Measurements from ENCODE around the gene NAA11. TPM values are rescaled to one million over a fixed set of nuclear protein-coding genes. Genes with fewer than 3 reads are reported as not detected.
"Not testable (repeated sequence)": the region's sequence is repeated elsewhere in the genome, so short reads cannot be mapped to it uniquely, and the experiment has no call there.

NAA11 gene
- total and polyA plus RNA-seq, 7 experiments from 2014 or later, result not detected

DNA sequence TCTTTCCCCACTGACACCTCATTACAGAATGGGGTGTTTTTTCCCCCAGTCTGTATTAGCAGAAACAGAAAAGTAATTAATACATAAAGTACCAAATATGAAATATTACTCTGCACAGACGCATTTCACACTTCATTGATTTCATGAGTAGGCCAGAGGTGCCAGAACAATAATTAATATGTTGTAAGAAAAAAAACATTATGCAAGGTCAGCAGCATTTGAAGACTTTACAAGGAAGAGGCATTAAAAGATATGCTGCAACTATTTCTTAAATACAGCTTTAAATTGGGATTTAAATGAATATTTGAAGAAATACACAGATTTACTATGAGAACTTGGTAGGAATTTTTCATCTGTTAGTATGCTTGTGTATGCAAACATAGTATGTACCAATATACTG is 37.7 kb downstream of the NAA11 start:
- ATAC-seq (no peak), DNase-seq (no peak)
- no peaks in the 10 kb centered on the region for H3K9me3 Mint-ChIP-seq
- no peak overlapping the region for H3K27ac Mint-ChIP-seq
- Histone ChIP-seq H3K27me3 (ENCODE audit: control insufficient read depth in 2 of 2, insufficient read depth in 2 of 2, low read length in 2 of 2) (no peaks in the 10 kb centered on the region), H3K9me3 (ENCODE audit: control insufficient read depth in 2 of 3, low read length in 3 of 3) (no peaks in the 10 kb centered on the region), H3K27ac (ENCODE audit: low read depth, low read length) (no peak overlapping the region), H3K4me1 (ENCODE audit: control insufficient read depth in 2 of 2, insufficient read depth in 2 of 2, low read length in 2 of 2) (no peaks in the 10 kb centered on the region), H3K4me3 (ENCODE audit: low read length) (no peak overlapping the region), H3K36me3 (ENCODE audit: control insufficient read depth in 2 of 3, insufficient read depth in 3 of 3, low read length in 3 of 3) (no peaks in the 10 kb centered on the region)
- no peaks in the 10 kb centered on the region for H3K4me1 Mint-ChIP-seq
- intact Hi-C loops (cut with micrococcal nuclease), result loop anchor here in 1 of 2 donors (10.0 kb wide), 1 partner anchor 927 kb away; no protein-coding TSS in a partner anchor
- POLR2A ChIA-PET, result no interaction called here
- H3K36me3 Mint-ChIP-seq, result no peaks in the 10 kb centered on the region
- H3K27me3 Mint-ChIP-seq, result peaks cover 0 to 3% (median 0%) of the 10 kb centered on the region in 5 donors
- CTCF ChIA-PET, result no interaction called here
- H3K4me3 Mint-ChIP-seq, result no peak overlapping the region

DNA sequence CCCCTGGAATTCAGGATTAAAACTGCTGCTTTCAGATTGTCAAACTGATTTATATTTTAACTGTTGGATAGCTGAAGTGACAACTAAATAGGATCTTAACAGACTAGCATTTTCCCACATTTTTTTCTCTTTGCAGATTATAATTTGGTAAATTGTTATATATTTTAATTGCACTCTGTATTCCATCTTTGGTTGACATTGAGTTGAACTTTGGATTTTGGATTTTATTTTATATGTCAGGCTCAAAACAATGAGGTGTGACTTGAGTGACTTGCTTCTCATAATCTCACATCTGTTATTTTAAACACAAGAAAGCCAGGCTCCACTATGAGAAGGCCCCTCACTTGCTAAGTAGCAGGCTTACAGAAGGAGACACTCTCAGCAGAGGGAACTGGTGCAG is 38.1 kb downstream of the NAA11 start:
- Mint-ChIP-seq H3K4me1 (no peaks in the 10 kb centered on the region), H3K36me3 (no peaks in the 10 kb centered on the region), H3K4me3 (no peak overlapping the region), H3K9me3 (no peaks in the 10 kb centered on the region), H3K27ac (no peak overlapping the region), H3K27me3 (peaks cover 0 to 3% (median 0%) of the 10 kb centered on the region in 5 donors)
- intact Hi-C loops (cut with micrococcal nuclease), result loop anchor here in 1 of 2 donors (10.0 kb wide), 1 partner anchor 927 kb away; no protein-coding TSS in a partner anchor
- no peaks in the 10 kb centered on the region for H3K27me3 ChIP-seq (ENCODE audit: control insufficient read depth in 2 of 2, insufficient read depth in 2 of 2, low read length in 2 of 2)
- H3K4me3 ChIP-seq (ENCODE audit: low read length), result no peak overlapping the region
- ATAC-seq (no peak), DNase-seq (no peak)
- ChIA-PET POLR2A (no interaction called here), CTCF (no interaction called here)
- no peaks in the 10 kb centered on the region for H3K4me1 ChIP-seq (ENCODE audit: control insufficient read depth in 2 of 2, insufficient read depth in 2 of 2, low read length in 2 of 2)
- no peaks in the 10 kb centered on the region for H3K36me3 ChIP-seq (ENCODE audit: control insufficient read depth in 2 of 3, insufficient read depth in 3 of 3, low read length in 3 of 3)
- no peaks in the 10 kb centered on the region for H3K9me3 ChIP-seq (ENCODE audit: control insufficient read depth in 2 of 3, low read length in 3 of 3)
- H3K27ac ChIP-seq (ENCODE audit: low read depth, low read length), result no peak overlapping the region

DNA sequence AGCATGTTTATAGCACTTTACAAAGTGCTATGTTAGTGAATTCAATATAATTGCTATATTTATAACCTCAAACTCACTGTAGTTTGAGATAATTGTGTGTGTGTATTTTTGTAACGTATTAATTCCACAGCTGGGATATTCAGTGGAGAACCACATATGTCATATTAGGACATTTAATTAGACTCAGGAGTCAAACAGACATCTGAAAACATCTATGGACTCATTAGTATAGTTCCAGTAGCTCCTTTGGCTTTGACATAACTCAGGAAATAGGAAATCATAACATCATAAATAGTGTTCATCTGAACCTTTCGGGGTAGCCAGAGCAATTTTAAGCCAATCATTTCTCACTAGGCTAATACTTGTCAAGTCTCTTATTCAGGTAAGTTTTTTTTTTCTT is 38.8 kb downstream of the NAA11 start:
- no peaks in the 10 kb centered on the region for H3K36me3 ChIP-seq (ENCODE audit: control insufficient read depth in 2 of 3, insufficient read depth in 3 of 3, low read length in 3 of 3)
- no peaks in the 10 kb centered on the region for H3K9me3 ChIP-seq (ENCODE audit: control insufficient read depth in 2 of 3, low read length in 3 of 3)
- Mint-ChIP-seq H3K9me3 (no peaks in the 10 kb centered on the region), H3K4me3 (no peak overlapping the region), H3K27ac (no peak overlapping the region), H3K4me1 (no peaks in the 10 kb centered on the region), H3K27me3 (peaks cover 0 to 3% (median 0%) of the 10 kb centered on the region in 5 donors), H3K36me3 (no peaks in the 10 kb centered on the region)
- no peak overlapping the region for H3K27ac ChIP-seq (ENCODE audit: low read depth, low read length)
- no peak for DNase-seq
- POLR2A ChIA-PET, result no interaction called here
- no peaks in the 10 kb centered on the region for H3K4me1 ChIP-seq (ENCODE audit: control insufficient read depth in 2 of 2, insufficient read depth in 2 of 2, low read length in 2 of 2)
- CTCF ChIA-PET, result no interaction called here
- H3K4me3 ChIP-seq (ENCODE audit: low read length), result no peak overlapping the region
- no peaks in the 10 kb centered on the region for H3K27me3 ChIP-seq (ENCODE audit: control insufficient read depth in 2 of 2, insufficient read depth in 2 of 2, low read length in 2 of 2)
- ATAC-seq, result no peak
- intact Hi-C loops (cut with micrococcal nuclease), result loop anchor here in 1 of 2 donors (10.0 kb wide), 1 partner anchor 928 kb away; no protein-coding TSS in a partner anchor

DNA sequence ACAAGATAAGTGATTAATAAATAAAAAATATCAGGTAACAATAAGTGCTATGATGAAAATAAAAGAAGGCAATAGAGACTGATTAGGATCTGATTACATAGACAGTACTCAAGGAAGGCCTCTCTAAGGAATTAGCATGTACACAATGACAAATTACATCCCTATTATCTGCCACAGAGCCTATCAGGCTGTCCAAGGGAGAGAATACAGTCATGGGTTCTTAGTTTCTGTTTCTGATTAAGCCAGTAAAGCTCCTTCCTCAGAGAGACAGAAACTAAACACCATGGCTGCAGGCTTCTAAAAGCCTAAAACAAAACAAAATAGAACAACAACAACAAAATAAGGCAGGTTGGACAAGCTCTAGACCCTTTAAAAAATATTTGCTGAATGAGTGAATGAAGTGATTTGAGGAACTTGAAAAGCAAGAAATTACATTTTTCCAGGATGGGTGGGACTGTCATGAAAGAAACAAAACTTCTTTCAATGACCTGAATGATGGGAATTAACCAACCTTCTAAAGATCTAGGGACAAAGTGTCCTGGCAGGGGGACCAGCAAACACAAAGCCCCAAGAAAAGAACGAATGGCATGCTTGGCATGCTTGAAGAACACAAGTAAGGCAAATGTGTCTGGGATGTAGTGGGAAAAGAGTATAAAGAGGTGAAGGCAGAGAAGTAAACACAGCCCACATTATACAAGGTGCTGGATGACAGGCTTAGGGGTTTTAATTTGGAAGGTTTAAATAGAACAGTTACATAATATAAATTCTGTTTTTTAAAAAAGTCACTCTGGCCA is 44.1 kb downstream of the NAA11 start:
- DNase-seq (no peak), ATAC-seq (no peak)
- Histone ChIP-seq H3K9me3 (ENCODE audit: control insufficient read depth in 2 of 3, low read length in 3 of 3) (no peaks in the 10 kb centered on the region), H3K27me3 (ENCODE audit: control insufficient read depth in 2 of 2, insufficient read depth in 2 of 2, low read length in 2 of 2) (no peaks in the 10 kb centered on the region), H3K36me3 (ENCODE audit: control insufficient read depth in 2 of 3, insufficient read depth in 3 of 3, low read length in 3 of 3) (no peaks in the 10 kb centered on the region), H3K4me1 (ENCODE audit: control insufficient read depth in 2 of 2, insufficient read depth in 2 of 2, low read length in 2 of 2) (no peaks in the 10 kb centered on the region), H3K4me3 (ENCODE audit: low read length) (no peak overlapping the region), H3K27ac (ENCODE audit: low read depth, low read length) (no peak overlapping the region)
- no peak overlapping the region for H3K27ac Mint-ChIP-seq
- H3K4me3 Mint-ChIP-seq, result no peak overlapping the region
- POLR2A ChIA-PET, result interaction anchor here (0.6 kb wide), 1 partner anchor 60 kb away, joined by 4 read pairs; no protein-coding TSS in a partner anchor
- no peaks in the 10 kb centered on the region for H3K36me3 Mint-ChIP-seq
- H3K9me3 Mint-ChIP-seq, result peaks cover 0 to 3% (median 0%) of the 10 kb centered on the region in 11 donors
- intact Hi-C loops (cut with micrococcal nuclease), result loop anchor here in 1 of 2 donors (10.0 kb wide), 1 partner anchor 933 kb away; no protein-coding TSS in a partner anchor
- CTCF ChIA-PET, result no interaction called here
- H3K4me1 Mint-ChIP-seq, result no peaks in the 10 kb centered on the region
- no peaks in the 10 kb centered on the region for H3K27me3 Mint-ChIP-seq

DNA sequence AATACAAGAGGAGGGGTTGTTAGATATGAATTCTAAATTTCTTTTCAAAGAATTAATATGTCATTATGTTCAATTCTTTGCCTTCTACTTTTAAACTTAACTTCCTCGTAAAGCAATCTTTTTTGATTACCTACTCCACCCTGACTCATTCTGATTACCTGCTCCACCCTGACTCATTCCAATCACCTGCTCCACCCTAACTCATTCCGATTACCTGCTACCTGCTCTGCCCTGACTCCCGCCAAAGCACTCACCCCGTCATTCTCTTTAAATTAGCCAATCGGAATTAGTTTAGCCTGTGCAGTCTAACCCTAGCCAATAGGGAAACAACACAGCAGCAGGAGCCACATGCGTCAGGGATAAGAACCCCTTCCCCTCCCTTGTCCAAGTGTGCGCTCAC is 48.4 kb downstream of the NAA11 start:
- ATAC-seq; H3K9me3 Mint-ChIP-seq; H3K4me1 Mint-ChIP-seq; H3K9me3 ChIP-seq (ENCODE audit: control insufficient read depth in 2 of 3, low read length in 3 of 3); H3K27me3 ChIP-seq (ENCODE audit: control insufficient read depth in 2 of 2, insufficient read depth in 2 of 2, low read length in 2 of 2); H3K27me3 Mint-ChIP-seq; H3K36me3 ChIP-seq (ENCODE audit: control insufficient read depth in 2 of 3, insufficient read depth in 3 of 3, low read length in 3 of 3); H3K27ac Mint-ChIP-seq; DNase-seq; H3K4me1 ChIP-seq (ENCODE audit: control insufficient read depth in 2 of 2, insufficient read depth in 2 of 2, low read length in 2 of 2); H3K4me3 Mint-ChIP-seq; H3K4me3 ChIP-seq (ENCODE audit: low read length); H3K27ac ChIP-seq (ENCODE audit: low read depth, low read length); H3K36me3 Mint-ChIP-seq; intact Hi-C loops (cut with micrococcal nuclease); POLR2A ChIA-PET; CTCF ChIA-PET: not testable (repeated sequence)

DNA sequence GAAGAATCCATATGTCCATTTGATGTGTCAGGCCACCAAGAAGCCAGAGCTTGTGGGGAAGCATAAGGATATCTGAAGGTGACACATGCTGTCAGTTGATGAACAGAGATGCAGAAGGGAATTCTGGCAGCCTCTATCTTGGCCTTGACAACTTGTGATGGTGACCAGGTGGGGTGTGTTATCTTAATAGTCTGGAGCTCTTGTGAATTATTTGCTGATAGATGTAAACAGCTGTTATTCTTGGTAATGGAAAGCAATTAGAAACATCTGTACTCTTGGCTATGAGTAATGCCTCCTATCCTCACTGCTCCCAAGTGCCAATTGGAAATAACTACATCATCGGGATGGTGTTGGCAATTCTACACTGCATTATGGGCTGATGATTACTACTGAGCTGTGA is 51.9 kb downstream of the NAA11 start:
- intact Hi-C loops (cut with micrococcal nuclease), result no loop called here
- no peaks in the 10 kb centered on the region for H3K36me3 ChIP-seq (ENCODE audit: control insufficient read depth in 2 of 3, insufficient read depth in 3 of 3, low read length in 3 of 3)
- Mint-ChIP-seq H3K9me3 (peaks cover 0 to 3% (median 0%) of the 10 kb centered on the region in 11 donors), H3K36me3 (no peaks in the 10 kb centered on the region), H3K4me1 (no peaks in the 10 kb centered on the region), H3K4me3 (no peak overlapping the region), H3K27ac (no peak overlapping the region), H3K27me3 (no peaks in the 10 kb centered on the region)
- ChIA-PET POLR2A (no interaction called here), CTCF (no interaction called here)
- no peaks in the 10 kb centered on the region for H3K4me1 ChIP-seq (ENCODE audit: control insufficient read depth in 2 of 2, insufficient read depth in 2 of 2, low read length in 2 of 2)
- DNase-seq (no peak), ATAC-seq (no peak)
- H3K9me3 ChIP-seq (ENCODE audit: control insufficient read depth in 2 of 3, low read length in 3 of 3), result no peaks in the 10 kb centered on the region
- no peak overlapping the region for H3K4me3 ChIP-seq (ENCODE audit: low read length)
- no peak overlapping the region for H3K27ac ChIP-seq (ENCODE audit: low read depth, low read length)
- H3K27me3 ChIP-seq (ENCODE audit: control insufficient read depth in 2 of 2, insufficient read depth in 2 of 2, low read length in 2 of 2), result no peaks in the 10 kb centered on the region

DNA sequence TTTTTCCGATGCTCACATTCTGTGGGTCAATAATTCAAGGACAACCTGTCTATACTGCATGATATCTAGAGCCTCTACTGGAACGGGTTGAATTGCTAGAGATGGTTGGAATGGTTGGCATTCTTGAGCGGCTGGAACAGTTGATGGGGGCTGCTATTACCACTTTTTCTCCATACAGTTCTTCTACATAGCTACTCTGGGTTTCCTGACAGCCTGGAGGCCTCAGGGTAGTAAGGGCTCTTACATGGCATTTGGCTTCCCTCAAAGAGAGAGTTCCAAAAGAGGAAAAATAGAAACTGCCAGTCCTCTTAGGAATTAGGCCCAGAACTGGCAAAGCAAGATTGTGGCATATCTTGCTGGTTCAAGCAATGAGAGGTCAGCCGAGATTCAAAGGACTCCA is 53.1 kb downstream of the NAA11 start:
- Histone ChIP-seq H3K36me3 (ENCODE audit: control insufficient read depth in 2 of 3, insufficient read depth in 3 of 3, low read length in 3 of 3) (no peaks in the 10 kb centered on the region), H3K27me3 (ENCODE audit: control insufficient read depth in 2 of 2, insufficient read depth in 2 of 2, low read length in 2 of 2) (no peaks in the 10 kb centered on the region), H3K4me1 (ENCODE audit: control insufficient read depth in 2 of 2, insufficient read depth in 2 of 2, low read length in 2 of 2) (no peaks in the 10 kb centered on the region), H3K4me3 (ENCODE audit: low read length) (no peak overlapping the region), H3K27ac (ENCODE audit: low read depth, low read length) (no peak overlapping the region), H3K9me3 (ENCODE audit: control insufficient read depth in 2 of 3, low read length in 3 of 3) (no peaks in the 10 kb centered on the region)
- Mint-ChIP-seq H3K9me3 (peaks cover 0 to 2% (median 0%) of the 10 kb centered on the region in 11 donors), H3K27ac (no peak overlapping the region), H3K36me3 (no peaks in the 10 kb centered on the region), H3K27me3 (no peaks in the 10 kb centered on the region), H3K4me3 (no peak overlapping the region), H3K4me1 (no peaks in the 10 kb centered on the region)
- ChIA-PET POLR2A (no interaction called here), CTCF (no interaction called here)
- intact Hi-C loops (cut with micrococcal nuclease), result no loop called here
- no peak for ATAC-seq
- no peak for DNase-seq

Measured in naive thymus-derived CD4-positive, alpha-beta T cell (primary cell).